Mesothelial cell of epicardium (in vitro differentiated cells): ENCODE measurements around the gene RNF19B. TPM values are rescaled to one million over a fixed set of nuclear protein-coding genes. Genes with fewer than 3 reads are reported as not detected.

Experiments
- DNase-seq, 2 experiments: peaks; one replicate each; pipeline ENCODE4 v3.0.0; 2021; ENCODE audit warnings: low spot score in 2 of 2; ENCODE audit not compliant: unreplicated experiment in 2 of 2
- H3K27ac Mint-ChIP-seq: 2 replicates; pipeline ENCODE4 v1.8.0; 2021; ENCODE audit warnings: mixed read lengths
- H3K27me3 Mint-ChIP-seq: 2 replicates; pipeline ENCODE4 v1.8.0; 2021; ENCODE audit warnings: low read depth, mixed read lengths
- H3K36me3 Mint-ChIP-seq: 2 replicates; pipeline ENCODE4 v1.8.0; 2021; ENCODE audit warnings: mixed read lengths
- H3K4me1 Mint-ChIP-seq: 2 replicates; pipeline ENCODE4 v1.8.0; 2021; ENCODE audit warnings: mixed read lengths
- H3K4me3 Mint-ChIP-seq: 2 replicates; pipeline ENCODE4 v1.8.0; 2021; ENCODE audit warnings: mild to moderate bottlenecking, moderate library complexity, mixed read lengths
- H3K9me3 Mint-ChIP-seq: 2 replicates; pipeline ENCODE4 v1.8.0; 2021; ENCODE audit warnings: mixed read lengths
- CTCF ChIP-seq: fragments of 200-600 bp; sonication (generic); IDR thresholded peaks from one replicate; pipeline ENCODE4 v1.5.0; 2021; ENCODE audit warnings: antibody characterized with exemption; ENCODE audit not compliant: unreplicated experiment
- total RNA-seq: library from RNA; stranded (reverse); gene quantifications from 3 replicates; pipeline ENCODE4 v1.2.1, GENCODE V29; 2021

The RNF19B gene
- total RNA-seq, 1 donor from 2014 or later, result 15.5 TPM

- no peak for TF ChIP-seq CTCF
- Mint-ChIP-seq H3K27ac (no peak overlapping the region), H3K9me3 (no peaks in the 10 kb centered on the region), H3K36me3 (no peaks in the 10 kb centered on the region), H3K4me3 (no peak overlapping the region), H3K27me3 (peaks cover 39% of the 10 kb centered on the region), H3K4me1 (peaks cover 25% of the 10 kb centered on the region)
- DNase-seq, result no peak
These were observed 75.8 kb downstream of the RNF19B start for GRCh38 chr1:32888677-32889420.

GRCh38 chr1:32888134-32888533, 76.5 kb downstream of the RNF19B start:
- Mint-ChIP-seq H3K27ac (no peak overlapping the region), H3K4me3 (no peak overlapping the region), H3K27me3 (peaks cover 42% of the 10 kb centered on the region), H3K36me3 (no peaks in the 10 kb centered on the region), H3K4me1 (peaks cover 25% of the 10 kb centered on the region), H3K9me3 (no peaks in the 10 kb centered on the region)
- TF ChIP-seq CTCF, result no peak
- DNase-seq, result no peak

- H3K4me3 Mint-ChIP-seq, result no peak overlapping the region
- DNase-seq, result no peak
- no peak for TF ChIP-seq CTCF
- H3K9me3 Mint-ChIP-seq, result no peaks in the 10 kb centered on the region
- peaks cover 23% of the 10 kb centered on the region for H3K4me1 Mint-ChIP-seq
- H3K27me3 Mint-ChIP-seq, result peaks cover 42% of the 10 kb centered on the region
- no peaks in the 10 kb centered on the region for H3K36me3 Mint-ChIP-seq
- no peak overlapping the region for H3K27ac Mint-ChIP-seq
These were observed 77.0 kb downstream of the RNF19B start for GRCh38 chr1:32887623-32888022.

- H3K36me3 Mint-ChIP-seq, result no peaks in the 10 kb centered on the region
- H3K27me3 Mint-ChIP-seq, result peaks cover 41% of the 10 kb centered on the region
- H3K4me3 Mint-ChIP-seq, result no peak overlapping the region
- TF ChIP-seq CTCF, result no peak
- H3K9me3 Mint-ChIP-seq, result no peaks in the 10 kb centered on the region
- no peak overlapping the region for H3K27ac Mint-ChIP-seq
- no peak for DNase-seq
- peaks cover 16% of the 10 kb centered on the region for H3K4me1 Mint-ChIP-seq
These were observed 77.7 kb downstream of the RNF19B start for GRCh38 chr1:32886828-32887414.

Other genes with a start within 250 kb of the RNF19B start
- 101 to 105 TPM (median 101 TPM) in 3 replicates for gene YARS1, start 147.5 kb downstream of the RNF19B start, total RNA-seq
- 61.8 to 66.8 TPM (median 62.1 TPM) in 3 replicates for gene S100PBP, start 147.2 kb downstream of the RNF19B start, total RNA-seq
- gene FNDC5, start 93.9 kb downstream of the RNF19B start, total RNA-seq, result 162 to 165 TPM (median 164 TPM) in 3 replicates
- gene HPCA, start 78.3 kb downstream of the RNF19B start, total RNA-seq, result 2.3 to 2.9 TPM (median 2.9 TPM) in 3 replicates
- gene TMEM54, start 63.4 kb downstream of the RNF19B start, total RNA-seq, result 46.5 to 49.0 TPM (median 47.7 TPM) in 3 replicates
- gene AK2, start 72.1 kb upstream of the RNF19B start, total RNA-seq, result 136 to 142 TPM (median 139 TPM) in 3 replicates
- gene AZIN2, start 116.3 kb upstream of the RNF19B start, total RNA-seq, result 9.6 to 15.1 TPM (median 14.4 TPM) in 3 replicates
- 13.6 to 14.7 TPM (median 13.9 TPM) in 3 replicates for gene TRIM62, start 217.2 kb upstream of the RNF19B start, total RNA-seq